Skin of body (tissue), 2 donors: ENCODE data around the gene FBLN1. TPM values are rescaled to one million over a fixed set of nuclear protein-coding genes. Genes with fewer than 3 reads are reported as not detected.
"Not testable (repeated sequence)": the region's sequence is repeated elsewhere in the genome, so short reads cannot be mapped to it uniquely, and the experiment has no call there.

ENCODE experiments used
- DNase-seq: peaks from one replicate; lab custom pipeline; 2025; lab: John Stamatoyannopoulos, UW
- total RNA-seq: library from RNA; depleted of rRNA; stranded (reverse); fragments of >200 nt; gene quantifications from one replicate; pipeline ENCODE4 v1.2.3, GENCODE V29; 2014

Gene FBLN1
- total RNA-seq, 1 donor from 2014 or later = 117 TPM

- no peak for DNase-seq
These were observed 45.0 kb downstream of the FBLN1 start for GRCh38 chr22:45547731-45548130.

- DNase-seq = no peak
These were observed 45.7 kb downstream of the FBLN1 start for GRCh38 chr22:45548247-45548840.

GRCh38 chr22:45548991-45549761 is 46.5 kb downstream of the FBLN1 start:
- no peak for DNase-seq

GRCh38 chr22:45549762-45550378 is 47.2 kb downstream of the FBLN1 start:
- no peak for DNase-seq

GRCh38 chr22:45550416-45550815 is 47.7 kb downstream of the FBLN1 start:
- no peak for DNase-seq

- no peak for DNase-seq
These were observed 48.2 kb downstream of the FBLN1 start for GRCh38 chr22:45550891-45551290.

- no peak for DNase-seq
These were observed 48.8 kb downstream of the FBLN1 start for GRCh38 chr22:45551310-45552016.

- DNase-seq = no peak
These were observed 49.3 kb downstream of the FBLN1 start for GRCh38 chr22:45552017-45552411.

GRCh38 chr22:45552580-45553350 is 50.1 kb downstream of the FBLN1 start:
- DNase-seq = peak; percentile 45

- DNase-seq = peak; percentile 65
These were observed 50.8 kb downstream of the FBLN1 start for GRCh38 chr22:45553351-45554039.

- DNase-seq = no peak
These were observed 51.3 kb downstream of the FBLN1 start for GRCh38 chr22:45554040-45554406.

GRCh38 chr22:45554861-45555260 is 52.2 kb downstream of the FBLN1 start:
- no peak for DNase-seq

GRCh38 chr22:45557926-45558325 is 55.2 kb downstream of the FBLN1 start:
- not testable (repeated sequence) for DNase-seq

GRCh38 chr22:45560092-45560491 is 57.4 kb downstream of the FBLN1 start:
- DNase-seq = not testable (repeated sequence)

- DNase-seq = not testable (repeated sequence)
These were observed 58.1 kb downstream of the FBLN1 start for GRCh38 chr22:45560761-45561160.

GRCh38 chr22:45562102-45562501 is 59.4 kb downstream of the FBLN1 start:
- no peak for DNase-seq

GRCh38 chr22:45562537-45563361 is 60.1 kb downstream of the FBLN1 start:
- DNase-seq = no peak

GRCh38 chr22:45563362-45564040 is 60.8 kb downstream of the FBLN1 start:
- no peak for DNase-seq

- peak; percentile 67 for DNase-seq
These were observed 61.8 kb downstream of the FBLN1 start for GRCh38 chr22:45564349-45565030.
